ENCODE results near the gene ST6GALNAC1. TPM values are rescaled to one million over a fixed set of nuclear protein-coding genes. Genes with fewer than 3 reads are reported as not detected.

The ST6GALNAC1 gene
- total and polyA plus RNA-seq, 4 donors = 0.16 to 2.1 (median 0.21) TPM; not detected in 1

- no peak for DNase-seq (ENCODE audit: low spot score)
- H3K36me3 ChIP-seq (ENCODE audit: control insufficient read depth in 4 of 4, insufficient read depth in 3 of 4, low read depth in 1 of 4, low read length in 3 of 4) = no peaks in the 10 kb centered on the region
- WGBS = 79% methylated on average over 8 of the region's 8 CpGs
- no peaks in the 10 kb centered on the region for H3K27me3 ChIP-seq (ENCODE audit: control insufficient read depth in 4 of 4, insufficient read depth in 4 of 4, low read length in 3 of 4)
- H3K9me3 ChIP-seq (ENCODE audit: control insufficient read depth in 4 of 4, low read length in 3 of 4) = no peaks in the 10 kb centered on the region
- no peak overlapping the region for H3K27ac ChIP-seq (ENCODE audit: low read depth in 1 of 2, low read length in 2 of 2)
- H3K4me3 ChIP-seq (ENCODE audit: low read depth in 1 of 3, low read length in 3 of 3) = no peak overlapping the region
- TF ChIP-seq YY1 (IDR thresholded peaks at IDR 0.05) (no peak), FOXA2 (IDR thresholded peaks at IDR 0.05) (no peak), JUND (IDR thresholded peaks at IDR 0.05) (no peak)
- H3K4me1 ChIP-seq (ENCODE audit: control insufficient read depth in 4 of 4, insufficient read depth in 4 of 4, low read length in 3 of 4) = no peaks in the 10 kb centered on the region
- no peak overlapping the region for H3K9ac ChIP-seq (ENCODE audit: low read depth in 1 of 2, low read length in 2 of 2)
These were observed 42.3 kb upstream of the ST6GALNAC1 start for GRCh38 chr17:76685846-76686245.

GRCh38 chr17:76685366-76685765 is 41.8 kb upstream of the ST6GALNAC1 start:
- DNase-seq (ENCODE audit: low spot score) = no peak
- Histone ChIP-seq H3K27ac (ENCODE audit: low read depth in 1 of 2, low read length in 2 of 2) (no peak overlapping the region), H3K27me3 (ENCODE audit: control insufficient read depth in 4 of 4, insufficient read depth in 4 of 4, low read length in 3 of 4) (no peaks in the 10 kb centered on the region), H3K36me3 (ENCODE audit: control insufficient read depth in 4 of 4, insufficient read depth in 3 of 4, low read depth in 1 of 4, low read length in 3 of 4) (no peaks in the 10 kb centered on the region), H3K9ac (ENCODE audit: low read depth in 1 of 2, low read length in 2 of 2) (no peak overlapping the region), H3K4me3 (ENCODE audit: low read depth in 1 of 3, low read length in 3 of 3) (no peak overlapping the region), H3K9me3 (ENCODE audit: control insufficient read depth in 4 of 4, low read length in 3 of 4) (no peaks in the 10 kb centered on the region), H3K4me1 (ENCODE audit: control insufficient read depth in 4 of 4, insufficient read depth in 4 of 4, low read length in 3 of 4) (no peaks in the 10 kb centered on the region)
- WGBS = 87% methylated on average over 12 of the region's 12 CpGs
- TF ChIP-seq YY1 (IDR thresholded peaks at IDR 0.05) (no peak), HNF4A (conservative IDR thresholded peaks at IDR 0.05) (no peak), TAF1 (conservative IDR thresholded peaks at IDR 0.05) (no peak), GABPA (IDR thresholded peaks at IDR 0.05 in 1 of 2, conservative IDR thresholded peaks at IDR 0.05 in 1 of 2) (no peak)

GRCh38 chr17:76684756-76685155 is 41.2 kb upstream of the ST6GALNAC1 start:
- Histone ChIP-seq H3K9ac (ENCODE audit: low read depth in 1 of 2, low read length in 2 of 2) (no peak overlapping the region), H3K4me1 (ENCODE audit: control insufficient read depth in 4 of 4, insufficient read depth in 4 of 4, low read length in 3 of 4) (no peaks in the 10 kb centered on the region), H3K9me3 (ENCODE audit: control insufficient read depth in 4 of 4, low read length in 3 of 4) (no peaks in the 10 kb centered on the region), H3K4me3 (ENCODE audit: low read depth in 1 of 3, low read length in 3 of 3) (no peak overlapping the region), H3K27me3 (ENCODE audit: control insufficient read depth in 4 of 4, insufficient read depth in 4 of 4, low read length in 3 of 4) (no peaks in the 10 kb centered on the region), H3K27ac (ENCODE audit: low read depth in 1 of 2, low read length in 2 of 2) (no peak overlapping the region), H3K36me3 (ENCODE audit: control insufficient read depth in 4 of 4, insufficient read depth in 3 of 4, low read depth in 1 of 4, low read length in 3 of 4) (no peaks in the 10 kb centered on the region)
- TF ChIP-seq CTCF (IDR thresholded peaks at IDR 0.05; ENCODE audit: low read depth, low read length, missing input control) = no peak
- no peak for TF ChIP-seq TAF1 (conservative IDR thresholded peaks at IDR 0.05)
- no peak for TF ChIP-seq GABPA (IDR thresholded peaks at IDR 0.05 in 1 of 2, conservative IDR thresholded peaks at IDR 0.05 in 1 of 2)
- no peak for TF ChIP-seq HNF4G (IDR thresholded peaks at IDR 0.05)
- no peak for TF ChIP-seq SP1 (IDR thresholded peaks at IDR 0.05)
- TF ChIP-seq HNF4A (conservative IDR thresholded peaks at IDR 0.05) = no peak
- TF ChIP-seq NR2F2 (IDR thresholded peaks at IDR 0.05) = no peak
- TF ChIP-seq MAX (IDR thresholded peaks at IDR 0.05) = no peak
- DNase-seq (ENCODE audit: low spot score) = no peak
- 95% methylated on average over 7 of the region's 7 CpGs for WGBS

GRCh38 chr17:76683921-76684745 is 40.6 kb upstream of the ST6GALNAC1 start:
- DNase-seq (ENCODE audit: low spot score) = no peak
- no peaks in the 10 kb centered on the region for H3K27me3 ChIP-seq (ENCODE audit: control insufficient read depth in 4 of 4, insufficient read depth in 4 of 4, low read length in 3 of 4)
- H3K4me1 ChIP-seq (ENCODE audit: control insufficient read depth in 4 of 4, insufficient read depth in 4 of 4, low read length in 3 of 4) = no peaks in the 10 kb centered on the region
- 93% methylated on average over 25 of the region's 25 CpGs for WGBS
- H3K36me3 ChIP-seq (ENCODE audit: control insufficient read depth in 4 of 4, insufficient read depth in 3 of 4, low read depth in 1 of 4, low read length in 3 of 4) = no peaks in the 10 kb centered on the region
- H3K9me3 ChIP-seq (ENCODE audit: control insufficient read depth in 4 of 4, low read length in 3 of 4) = no peaks in the 10 kb centered on the region
- H3K9ac ChIP-seq (ENCODE audit: low read depth in 1 of 2, low read length in 2 of 2) = no peak overlapping the region
- no peak overlapping the region for H3K27ac ChIP-seq (ENCODE audit: low read depth in 1 of 2, low read length in 2 of 2)
- no peak overlapping the region for H3K4me3 ChIP-seq (ENCODE audit: low read depth in 1 of 3, low read length in 3 of 3)
- no peak for TF ChIP-seq ATF3 (IDR thresholded peaks at IDR 0.05)
- no peak for TF ChIP-seq HNF4A (conservative IDR thresholded peaks at IDR 0.05)
- TF ChIP-seq ZBTB33 (IDR thresholded peaks at IDR 0.05) = no peak
- no peak for TF ChIP-seq MAX (IDR thresholded peaks at IDR 0.05)
- no peak for TF ChIP-seq SP1 (IDR thresholded peaks at IDR 0.05)
- TF ChIP-seq RXRA (IDR thresholded peaks at IDR 0.05) = no peak
- no peak for TF ChIP-seq CTCF (IDR thresholded peaks at IDR 0.05; ENCODE audit: low read depth, low read length, missing input control)
